GM12873 (cell line): Measurements from ENCODE around the gene KIAA1549.

Source experiments
- CTCF ChIP-seq: IDR thresholded peaks from 2 replicates; pipeline ENCODE4 v1.5.1; 2012; ENCODE audit warnings: low read depth, mild to moderate bottlenecking, moderate library complexity, low read length, control low read depth; ENCODE audit not compliant: insufficient read depth; ENCODE audit errors: missing control alignments

Gene KIAA1549

GRCh38 chr7:138819625-138820024, 161.6 kb downstream of the KIAA1549 start:
- TF ChIP-seq CTCF, result no peak

GRCh38 chr7:138816650-138817049, 164.5 kb downstream of the KIAA1549 start:
- TF ChIP-seq CTCF, result no peak

- no peak for TF ChIP-seq CTCF
Measured at GRCh38 chr7:138814816-138815332, 166.3 kb downstream of the KIAA1549 start.

- TF ChIP-seq CTCF, result no peak
Measured at GRCh38 chr7:138813945-138814344, 167.2 kb downstream of the KIAA1549 start.

GRCh38 chr7:138809346-138809745, 171.8 kb downstream of the KIAA1549 start:
- no peak for TF ChIP-seq CTCF

GRCh38 chr7:138804618-138805017, 176.6 kb downstream of the KIAA1549 start:
- no peak for TF ChIP-seq CTCF

GRCh38 chr7:138802706-138803105, 178.5 kb downstream of the KIAA1549 start:
- TF ChIP-seq CTCF, result no peak
